ENCODE results near the gene PCGF2.

- TF ChIP-seq, protein P1, sequence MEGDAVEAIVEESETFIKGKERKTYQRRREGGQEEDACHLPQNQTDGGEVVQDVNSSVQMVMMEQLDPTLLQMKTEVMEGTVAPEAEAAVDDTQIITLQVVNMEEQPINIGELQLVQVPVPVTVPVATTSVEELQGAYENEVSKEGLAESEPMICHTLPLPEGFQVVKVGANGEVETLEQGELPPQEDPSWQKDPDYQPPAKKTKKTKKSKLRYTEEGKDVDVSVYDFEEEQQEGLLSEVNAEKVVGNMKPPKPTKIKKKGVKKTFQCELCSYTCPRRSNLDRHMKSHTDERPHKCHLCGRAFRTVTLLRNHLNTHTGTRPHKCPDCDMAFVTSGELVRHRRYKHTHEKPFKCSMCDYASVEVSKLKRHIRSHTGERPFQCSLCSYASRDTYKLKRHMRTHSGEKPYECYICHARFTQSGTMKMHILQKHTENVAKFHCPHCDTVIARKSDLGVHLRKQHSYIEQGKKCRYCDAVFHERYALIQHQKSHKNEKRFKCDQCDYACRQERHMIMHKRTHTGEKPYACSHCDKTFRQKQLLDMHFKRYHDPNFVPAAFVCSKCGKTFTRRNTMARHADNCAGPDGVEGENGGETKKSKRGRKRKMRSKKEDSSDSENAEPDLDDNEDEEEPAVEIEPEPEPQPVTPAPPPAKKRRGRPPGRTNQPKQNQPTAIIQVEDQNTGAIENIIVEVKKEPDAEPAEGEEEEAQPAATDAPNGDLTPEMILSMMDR (IDR thresholded peaks at IDR 0.05) = no peak
- TF ChIP-seq POLR2A (IDR thresholded peaks at IDR 0.05) = no peak
- TF ChIP-seq EP300 (IDR thresholded peaks at IDR 0.05) = no peak
- no peak for TF ChIP-seq POLR2AphosphoS5 (IDR thresholded peaks at IDR 0.05)
Observed at GRCh38 chr17:38748149-38748891, at the start of gene PCGF2.

Measured in suprapubic skin (tissue), 4 donors.